SK-N-SH (cell line): ENCODE data around the gene ABLIM2.

ENCODE experiments used
- CHD2 ChIP-seq: fragments of 150-350 bp; IDR thresholded peaks from 2 replicates; pipeline ENCODE4 v1.6.1; 2018; ENCODE audit warnings: low read length; ENCODE audit not compliant: partially characterized antibody
- CTCF ChIP-seq: fragments of 200-600 bp; sonication (generic); IDR thresholded peaks from 2 replicates; pipeline ENCODE4 v1.6.1; 2017; ENCODE audit warnings: antibody characterized with exemption, mild to moderate bottlenecking, moderate library complexity
- EP300 ChIP-seq, 2 experiments: IDR thresholded peaks; 2 replicates each; pipeline versions ENCODE4 v1.4.0 to v1.6.1; 2012; ENCODE audit warnings: borderline replicate concordance in 1 of 2, low read depth in 1 of 2, low read length in 1 of 2
- EZH2phosphoT487 ChIP-seq: fragments of 200-600 bp; sonication (generic); IDR thresholded peaks from 2 replicates; pipeline ENCODE4 v1.6.1; 2017; ENCODE audit warnings: low read depth, mixed run types, mild to moderate bottlenecking, antibody characterized with exemption, moderate library complexity, borderline replicate concordance
- GATA2 ChIP-seq: sonication (generic); formaldehyde crosslinking; IDR thresholded peaks from 2 replicates; pipeline ENCODE4 v1.5.0; 2020; ENCODE audit warnings: mild to moderate bottlenecking, missing genetic modification reagents
- JUND ChIP-seq: IDR thresholded peaks from 2 replicates; pipeline ENCODE4 v1.4.0; 2012
- MXI1 ChIP-seq: IDR thresholded peaks from 2 replicates; pipeline ENCODE4 v1.6.1; 2012; ENCODE audit warnings: mild to moderate bottlenecking, low read depth, low read length, improper control_type of control experiment
- POLR2AphosphoS5 ChIP-seq: IDR thresholded peaks from 2 replicates; pipeline ENCODE4 v1.6.1; 2012; ENCODE audit warnings: low read depth, low read length
- SIN3A ChIP-seq: IDR thresholded peaks from 2 replicates; pipeline ENCODE4 v1.6.1; 2012; ENCODE audit warnings: low read depth, mild to moderate bottlenecking, low read length, moderate library complexity, borderline replicate concordance
- SMC3 ChIP-seq: IDR thresholded peaks from 2 replicates; pipeline ENCODE4 v1.6.1; 2012; ENCODE audit warnings: low read depth, low read length, improper control_type of control experiment
- TCF12 ChIP-seq: IDR thresholded peaks from 2 replicates; pipeline ENCODE4 v1.4.0; 2012
- YY1 ChIP-seq: IDR thresholded peaks from 2 replicates; pipeline ENCODE4 v1.4.0; 2012; ENCODE audit warnings: low read depth, mild to moderate bottlenecking
- TF ChIP-seq, protein P1 (sequence below): IDR thresholded peaks from 2 replicates; pipeline ENCODE4; 2012

- TF ChIP-seq EP300 (IDR thresholded peaks at IDR 0.05; ENCODE audit: borderline replicate concordance in 1 of 2, low read depth in 1 of 2, low read length in 1 of 2) (no peak), CTCF (no peak), POLR2AphosphoS5 (no peak), JUND (no peak), GATA2 (CRISPR knock-in tag) (no peak), TCF12 (no peak), YY1 (no peak), MXI1 (no peak), EZH2phosphoT487 (no peak), SMC3 (no peak), SIN3A (no peak), CHD2 (no peak)
- TF ChIP-seq, protein P1, sequence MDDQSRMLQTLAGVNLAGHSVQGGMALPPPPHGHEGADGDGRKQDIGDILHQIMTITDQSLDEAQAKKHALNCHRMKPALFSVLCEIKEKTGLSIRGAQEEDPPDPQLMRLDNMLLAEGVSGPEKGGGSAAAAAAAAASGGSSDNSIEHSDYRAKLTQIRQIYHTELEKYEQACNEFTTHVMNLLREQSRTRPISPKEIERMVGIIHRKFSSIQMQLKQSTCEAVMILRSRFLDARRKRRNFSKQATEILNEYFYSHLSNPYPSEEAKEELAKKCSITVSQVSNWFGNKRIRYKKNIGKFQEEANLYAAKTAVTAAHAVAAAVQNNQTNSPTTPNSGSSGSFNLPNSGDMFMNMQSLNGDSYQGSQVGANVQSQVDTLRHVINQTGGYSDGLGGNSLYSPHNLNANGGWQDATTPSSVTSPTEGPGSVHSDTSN, result no peak
These were observed 76.0 kb downstream of the ABLIM2 start for GRCh38 chr4:8082517-8083055.
